KMS-11 (cell line): Measurements from ENCODE around the gene GABRR3.

Experiments
- H2AFZ ChIP-seq: fragments of 200-600 bp; sonication (generic); 2 replicates; pipeline ENCODE4 v1.6.1; 2016; ENCODE audit warnings: antibody characterized with exemption, mixed run types, low read depth
- H3K27ac ChIP-seq: fragments of 200-600 bp; sonication (generic); 2 replicates; pipeline ENCODE4 v1.6.1; 2016; ENCODE audit warnings: mild to moderate bottlenecking, mixed run types
- H3K27me3 ChIP-seq: fragments of 200-600 bp; sonication (generic); 2 replicates; pipeline ENCODE4 v1.6.1; 2017; ENCODE audit warnings: mild to moderate bottlenecking, low read depth, mixed run types, moderate library complexity; ENCODE audit not compliant: insufficient read depth
- H3K36me3 ChIP-seq: fragments of 200-600 bp; sonication (generic); 2 replicates; pipeline ENCODE4 v1.6.1; 2017; ENCODE audit warnings: mild to moderate bottlenecking, mixed run types; ENCODE audit not compliant: insufficient read depth
- H3K4me1 ChIP-seq: fragments of 200-600 bp; sonication (generic); 2 replicates; pipeline ENCODE4 v1.6.1; 2016; ENCODE audit warnings: mild to moderate bottlenecking, low read depth, mixed run types; ENCODE audit not compliant: poor library complexity, severe bottlenecking
- H3K4me2 ChIP-seq: fragments of 200-600 bp; sonication (generic); 2 replicates; pipeline ENCODE4 v1.7.0; 2016; ENCODE audit warnings: mild to moderate bottlenecking, mixed run types
- H3K4me3 ChIP-seq: fragments of 200-600 bp; sonication (generic); IDR thresholded peaks from 2 replicates; pipeline ENCODE4 v1.6.1; 2017; ENCODE audit warnings: low read depth, low read length, mixed read lengths; ENCODE audit not compliant: insufficient read depth
- H3K79me2 ChIP-seq: fragments of 200-600 bp; sonication (generic); 2 replicates; pipeline ENCODE4 v1.6.1; 2016; ENCODE audit warnings: low read depth, mixed run types; ENCODE audit not compliant: insufficient read depth
- H3K9ac ChIP-seq: fragments of 200-600 bp; sonication (generic); 2 replicates; pipeline ENCODE4 v1.6.1; 2016; ENCODE audit warnings: mild to moderate bottlenecking, mixed run types
- H4K20me1 ChIP-seq: fragments of 200-600 bp; sonication (generic); 2 replicates; pipeline ENCODE4 v1.6.1; 2016; ENCODE audit warnings: mild to moderate bottlenecking, mixed run types; ENCODE audit not compliant: insufficient read depth
- CTCF ChIP-seq: fragments of 200-600 bp; sonication (generic); conservative IDR thresholded peaks from 2 replicates; pipeline ENCODE4 v1.6.1; 2017; ENCODE audit warnings: low read depth, mild to moderate bottlenecking, antibody characterized with exemption, low read length, moderate library complexity, mixed read lengths

Gene GABRR3

GRCh38 chr3:98058244-98058960, 23.3 kb upstream of the GABRR3 start:
- H3K36me3 ChIP-seq, result no peaks in the 10 kb centered on the region
- H3K27me3 ChIP-seq, result no peaks in the 10 kb centered on the region
- no peak overlapping the region for H2AFZ ChIP-seq
- H4K20me1 ChIP-seq, result no peaks in the 10 kb centered on the region
- H3K4me3 ChIP-seq, result no peak overlapping the region
- H3K4me1 ChIP-seq, result no peaks in the 10 kb centered on the region
- no peak overlapping the region for H3K27ac ChIP-seq
- no peaks in the 10 kb centered on the region for H3K79me2 ChIP-seq
- H3K4me2 ChIP-seq, result no peak overlapping the region
- TF ChIP-seq CTCF, result no peak
- H3K9ac ChIP-seq, result no peak overlapping the region

DNA sequence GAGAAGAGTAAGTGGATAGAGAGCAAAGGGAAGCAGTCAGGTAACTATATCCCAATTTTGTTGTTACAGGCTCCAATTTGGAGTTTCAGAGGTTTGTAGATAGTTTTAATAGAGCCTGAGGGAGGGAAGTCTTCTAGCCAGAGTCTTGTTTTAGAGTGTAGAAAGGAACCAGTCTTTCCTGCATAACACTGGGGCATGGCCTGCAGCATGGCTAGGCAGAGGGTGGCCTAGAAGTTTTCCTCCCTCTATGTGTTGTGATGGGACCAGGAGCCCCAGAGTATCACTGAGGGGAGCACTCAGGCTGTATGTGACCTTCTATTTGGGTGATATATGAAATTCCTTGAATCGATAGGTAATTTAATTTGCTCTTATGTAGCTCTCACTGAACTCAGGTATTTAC, 22.5 kb upstream of the GABRR3 start:
- Histone ChIP-seq H3K27me3 (no peaks in the 10 kb centered on the region), H3K4me2 (no peak overlapping the region), H3K79me2 (no peaks in the 10 kb centered on the region), H2AFZ (no peak overlapping the region), H3K4me1 (no peaks in the 10 kb centered on the region), H3K9ac (no peak overlapping the region), H4K20me1 (no peaks in the 10 kb centered on the region), H3K4me3 (no peak overlapping the region), H3K27ac (no peak overlapping the region), H3K36me3 (no peaks in the 10 kb centered on the region)
- no peak for TF ChIP-seq CTCF

- Histone ChIP-seq H3K4me3 (no peak overlapping the region), H3K27ac (no peak overlapping the region), H3K4me1 (no peaks in the 10 kb centered on the region), H3K79me2 (no peaks in the 10 kb centered on the region), H3K27me3 (no peaks in the 10 kb centered on the region), H3K9ac (no peak overlapping the region), H3K36me3 (no peaks in the 10 kb centered on the region), H3K4me2 (no peak overlapping the region), H4K20me1 (no peaks in the 10 kb centered on the region), H2AFZ (no peak overlapping the region)
- TF ChIP-seq CTCF, result no peak
Measured at GRCh38 chr3:98056035-98056434, 20.9 kb upstream of the GABRR3 start.

GRCh38 chr3:98049271-98049670, 14.2 kb upstream of the GABRR3 start:
- Histone ChIP-seq H3K27ac (no peak overlapping the region), H3K79me2 (no peaks in the 10 kb centered on the region), H3K36me3 (no peaks in the 10 kb centered on the region), H3K27me3 (no peaks in the 10 kb centered on the region), H4K20me1 (no peaks in the 10 kb centered on the region), H3K4me1 (no peaks in the 10 kb centered on the region), H3K4me2 (no peak overlapping the region), H2AFZ (no peak overlapping the region), H3K9ac (no peak overlapping the region), H3K4me3 (no peak overlapping the region)
- no peak for TF ChIP-seq CTCF
